HG02973 (cell line): Measurements from ENCODE around the gene SMTNL1.

ENCODE experiments used
- ATAC-seq: cut with Tn5 transposase; IDR thresholded peaks from one replicate; pipeline ENCODE4 v1.9.1; 2021; ENCODE audit warnings: moderate library complexity; ENCODE audit not compliant: unreplicated experiment

Gene SMTNL1

GRCh38 chr11:57586711-57587245 lies 49.4 kb downstream of the SMTNL1 start:
- no peak for ATAC-seq

GRCh38 chr11:57588046-57588710 lies 50.8 kb downstream of the SMTNL1 start:
- ATAC-seq: no peak

DNA sequence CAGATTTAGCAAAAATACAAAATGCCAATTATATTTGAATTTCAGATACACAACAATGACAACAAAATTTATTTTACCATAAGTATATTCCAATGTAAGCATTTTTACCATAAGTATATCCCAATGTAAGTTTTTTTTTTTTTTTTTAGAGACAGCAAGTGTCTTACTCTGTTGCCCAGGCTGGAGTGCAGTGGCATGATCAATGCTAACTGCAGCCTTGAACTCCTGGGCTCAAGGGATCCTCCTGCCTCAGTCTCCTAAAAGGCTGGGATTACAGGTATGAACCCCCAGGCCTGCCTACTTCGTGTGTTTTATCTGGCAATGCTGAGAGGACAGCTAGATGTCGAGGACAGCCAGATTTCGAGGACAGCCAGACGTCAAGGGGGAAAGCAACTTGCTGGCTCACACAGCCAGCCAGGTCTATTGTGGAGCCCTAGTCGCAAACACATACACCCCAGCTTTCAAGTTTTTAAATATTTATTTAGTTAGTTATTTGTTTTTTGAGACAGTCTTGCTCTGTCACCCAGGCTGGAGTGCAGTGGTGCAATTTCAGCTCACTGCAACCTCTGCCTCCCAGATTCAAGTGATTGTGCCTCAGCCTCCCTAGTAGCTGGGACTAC lies 59.0 kb downstream of the SMTNL1 start:
- no peak for ATAC-seq

DNA sequence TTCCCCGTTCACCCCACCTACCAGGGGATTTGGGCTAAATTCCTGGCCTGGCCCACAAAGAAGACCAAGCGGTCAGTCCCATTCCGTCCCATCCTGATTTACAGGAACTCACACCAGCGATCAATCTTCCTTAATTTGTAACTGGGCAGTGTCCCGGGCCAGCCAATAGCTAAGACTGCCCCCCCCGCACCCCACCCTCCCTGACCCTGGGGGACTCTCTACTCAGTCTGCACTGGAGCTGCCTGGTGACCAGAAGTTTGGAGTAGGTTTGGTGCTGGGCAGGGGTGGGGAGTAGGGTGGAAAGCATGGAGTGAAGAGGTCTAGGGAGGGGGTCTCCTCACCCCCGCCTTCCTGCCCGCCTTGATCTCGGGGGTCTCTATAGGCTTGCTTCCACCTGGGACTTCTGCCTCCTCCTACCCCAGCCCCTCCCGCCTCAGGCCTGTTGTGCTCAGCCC lies 60.1 kb downstream of the SMTNL1 start, which contains the start of gene SERPING1:
TSS of gene SERPING1 (plus strand) at position 225 of the 455 bp plus-strand sequence. CDS start 586 bp downstream, outside the sequence.
- ATAC-seq: no peak

GRCh38 chr11:57597916-57598830 lies 60.8 kb downstream of the SMTNL1 start:
- no peak for ATAC-seq

DNA sequence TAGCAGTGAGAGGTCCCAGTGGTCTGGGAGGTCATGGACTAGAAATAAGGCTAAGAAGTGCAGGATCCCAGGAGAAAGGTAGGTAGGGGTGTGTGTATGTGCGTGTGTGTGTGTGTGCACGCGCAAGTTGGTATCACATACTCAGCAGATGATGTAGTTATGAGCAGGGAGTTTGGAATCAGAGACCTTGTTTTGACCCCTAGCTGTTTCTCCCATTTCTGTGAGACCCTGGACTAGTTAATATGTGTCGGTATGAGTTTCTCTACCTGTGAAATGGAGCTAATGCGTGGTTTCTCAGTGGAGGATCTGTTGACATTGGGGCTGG lies 61.4 kb downstream of the SMTNL1 start:
- no peak for ATAC-seq

GRCh38 chr11:57599381-57599780 lies 62.0 kb downstream of the SMTNL1 start:
- no peak for ATAC-seq
